ENCODE data around the gene UROC1.

- TF ChIP-seq CTCF (conservative IDR thresholded peaks at IDR 0.05; ENCODE audit: low read depth, low read length) (no peak), ELK1 (IDR thresholded peaks at IDR 0.05; ENCODE audit: borderline replicate concordance, low read depth, low read length) (no peak), MXI1 (IDR thresholded peaks at IDR 0.05; ENCODE audit: borderline replicate concordance, low read depth, low read length) (no peak), POLR2A (IDR thresholded peaks at IDR 0.05; ENCODE audit: low read depth, low read length) (no peak), RCOR1 (IDR thresholded peaks at IDR 0.05; ENCODE audit: insufficient replicate concordance, low read length) (no peak), MAZ (IDR thresholded peaks at IDR 0.05; ENCODE audit: borderline replicate concordance, low read depth, low read length) (no peak), SMC3 (IDR thresholded peaks at IDR 0.05; ENCODE audit: low read depth, low read length) (no peak), MAFK (IDR thresholded peaks at IDR 0.05; ENCODE audit: low read depth, low read length) (no peak), RAD21 (IDR thresholded peaks at IDR 0.05; ENCODE audit: low read length) (no peak), BHLHE40 (IDR thresholded peaks at IDR 0.05; ENCODE audit: low read depth, low read length) (no peak), USF2 (IDR thresholded peaks at IDR 0.05; ENCODE audit: low read depth, low read length) (no peak), CEBPB (IDR thresholded peaks at IDR 0.05; ENCODE audit: low read depth, low read length) (no peak), FOS (IDR thresholded peaks at IDR 0.05; ENCODE audit: low read depth, low read length) (no peak), RFX5 (IDR thresholded peaks at IDR 0.05; ENCODE audit: low read depth, low read length) (no peak)
Observed at GRCh38 chr3:126548556-126549466, 31.2 kb upstream of the UROC1 start.
